ENCODE data around the gene CACNA1B.

Gene CACNA1B

GRCh38 chr9:137967280-137967953 is 89.8 kb downstream of the CACNA1B start:
- DNase-seq (ENCODE audit: low spot score): no peak

DNA sequence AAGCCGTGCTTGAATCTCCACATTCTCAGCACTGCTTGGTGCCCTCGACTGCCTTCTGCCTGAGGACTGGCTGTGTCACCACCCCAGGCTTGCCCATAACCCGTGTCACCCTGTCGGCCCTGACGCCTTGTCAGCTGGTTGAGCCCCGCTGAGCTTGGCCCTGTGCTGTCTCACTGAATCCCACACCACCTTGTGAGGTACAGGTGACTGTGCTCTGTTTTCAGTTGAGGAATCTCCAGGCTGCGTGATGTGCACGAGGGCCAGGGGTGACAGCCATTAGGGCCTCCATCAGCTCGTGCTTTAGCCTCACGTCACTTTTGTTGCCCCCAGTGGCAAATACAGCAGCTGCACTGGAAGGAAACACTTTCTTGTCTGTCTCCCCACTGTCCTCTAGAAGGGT is 90.7 kb downstream of the CACNA1B start:
- no peak for DNase-seq (ENCODE audit: low spot score)

DNA sequence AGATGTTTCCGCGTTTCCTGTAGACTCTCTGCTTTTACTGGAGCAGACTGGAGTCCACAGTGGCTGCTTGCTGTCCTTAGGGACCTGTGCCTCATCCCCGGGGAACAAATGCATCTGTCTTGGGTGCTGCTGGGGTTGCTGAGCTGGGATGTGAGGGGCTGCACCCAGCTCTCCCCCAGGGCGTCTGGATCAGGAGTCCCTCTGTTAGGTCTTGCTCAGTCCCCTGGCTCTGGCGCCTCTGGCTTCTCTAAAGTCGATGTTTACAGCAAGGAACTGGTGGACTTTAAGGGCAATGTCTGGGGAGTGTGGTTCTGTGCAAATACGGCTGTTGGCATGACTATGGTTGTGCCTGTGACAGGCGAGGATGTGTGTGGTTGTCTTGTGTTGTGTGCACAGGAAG is 91.4 kb downstream of the CACNA1B start:
- DNase-seq (ENCODE audit: low spot score): no peak

DNA sequence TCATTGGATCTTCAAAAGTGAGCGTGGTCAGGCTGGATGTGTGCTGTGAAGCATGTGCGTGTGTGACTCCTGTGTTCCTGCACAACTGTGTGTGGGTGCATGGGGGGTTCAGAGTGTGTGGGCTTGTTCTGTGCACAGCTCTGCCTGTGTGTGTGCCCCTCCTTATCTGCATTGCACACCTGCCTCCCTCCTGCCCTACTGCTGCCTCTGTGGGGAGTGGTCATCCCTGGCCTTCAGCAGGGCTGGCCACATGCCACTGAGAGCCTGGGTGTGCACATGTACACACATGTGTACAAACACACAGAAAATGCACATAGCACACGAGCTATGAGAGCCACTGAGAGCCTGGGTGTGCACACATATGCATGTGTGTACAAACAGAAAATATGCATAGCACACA is 92.1 kb downstream of the CACNA1B start:
- no peak for DNase-seq (ENCODE audit: low spot score)

- DNase-seq (ENCODE audit: low spot score): no peak
These were observed 92.5 kb downstream of the CACNA1B start for GRCh38 chr9:137970098-137970497.

DNA sequence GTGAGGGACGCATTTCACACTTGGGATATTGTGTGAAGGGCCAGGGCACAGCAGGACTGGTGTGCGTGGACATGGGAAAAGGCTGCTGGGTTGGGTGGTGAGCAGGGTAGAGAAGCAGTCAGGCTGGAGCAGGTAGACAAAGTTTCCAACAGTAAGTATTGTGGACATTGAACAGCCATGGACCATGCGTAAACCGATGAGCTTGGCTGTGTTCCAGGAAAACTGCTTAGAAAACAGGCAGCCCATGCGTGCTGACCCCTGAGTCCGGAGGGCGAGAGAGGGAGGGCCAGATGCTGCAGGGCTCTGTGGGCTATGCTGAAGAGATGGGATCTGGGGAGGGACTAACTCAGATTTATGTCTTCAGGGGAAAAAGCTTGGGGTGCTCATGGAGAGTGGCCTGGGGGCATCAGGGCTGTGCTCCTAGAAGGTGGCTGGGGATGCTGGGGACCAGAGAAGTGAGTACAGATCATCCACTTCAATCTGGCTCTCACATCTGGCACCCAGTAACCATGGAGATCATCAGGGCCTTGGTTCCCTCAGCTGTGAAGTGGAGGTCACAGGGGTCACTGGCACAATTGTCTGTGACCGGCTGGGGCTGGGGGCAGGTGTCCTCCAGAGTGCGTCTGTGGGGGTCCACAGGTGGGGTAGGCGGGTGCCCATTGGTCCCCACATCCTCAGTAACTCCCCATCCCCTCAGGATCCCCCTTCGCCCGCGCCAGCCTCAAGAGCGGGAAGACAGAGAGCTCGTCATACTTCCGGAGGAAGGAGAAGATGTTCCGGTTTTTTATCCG is 93.3 kb downstream of the CACNA1B start:
- DNase-seq (ENCODE audit: low spot score): no peak

DNA sequence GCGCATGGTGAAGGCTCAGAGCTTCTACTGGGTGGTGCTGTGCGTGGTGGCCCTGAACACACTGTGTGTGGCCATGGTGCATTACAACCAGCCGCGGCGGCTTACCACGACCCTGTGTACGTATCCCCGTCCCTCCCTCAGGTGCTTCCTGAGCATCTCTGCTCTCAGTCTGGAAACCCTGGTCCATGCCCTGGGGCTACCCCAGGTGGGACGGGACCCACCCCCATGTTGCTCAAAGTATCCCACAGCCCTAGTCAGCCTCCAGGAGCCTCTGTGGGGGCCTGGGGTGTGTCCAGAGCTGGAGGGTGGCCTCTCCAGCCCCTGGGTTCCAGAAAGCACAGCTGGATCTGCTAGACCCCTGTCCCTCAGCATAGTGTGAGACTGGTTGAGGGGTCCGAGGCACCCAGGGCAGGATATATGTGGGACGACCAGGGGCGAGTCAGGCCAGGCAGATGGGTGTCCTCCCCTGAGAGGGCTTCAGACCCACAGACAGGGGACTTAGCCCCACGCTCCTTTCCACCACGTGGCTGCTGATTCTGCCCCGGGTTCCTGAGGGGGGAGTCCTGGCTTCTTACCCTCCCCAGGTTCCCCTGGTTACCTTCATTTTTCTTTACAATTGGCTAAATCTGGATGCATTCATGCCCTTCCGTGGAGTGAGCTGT is 94.0 kb downstream of the CACNA1B start:
- DNase-seq (ENCODE audit: low spot score): no peak

- no peak for DNase-seq (ENCODE audit: low spot score)
These were observed 94.9 kb downstream of the CACNA1B start for GRCh38 chr9:137972355-137972987.

- no peak for DNase-seq (ENCODE audit: low spot score)
These were observed 95.4 kb downstream of the CACNA1B start for GRCh38 chr9:137972988-137973470.

GRCh38 chr9:137973829-137974416 is 96.3 kb downstream of the CACNA1B start:
- no peak for DNase-seq (ENCODE audit: low spot score)

DNA sequence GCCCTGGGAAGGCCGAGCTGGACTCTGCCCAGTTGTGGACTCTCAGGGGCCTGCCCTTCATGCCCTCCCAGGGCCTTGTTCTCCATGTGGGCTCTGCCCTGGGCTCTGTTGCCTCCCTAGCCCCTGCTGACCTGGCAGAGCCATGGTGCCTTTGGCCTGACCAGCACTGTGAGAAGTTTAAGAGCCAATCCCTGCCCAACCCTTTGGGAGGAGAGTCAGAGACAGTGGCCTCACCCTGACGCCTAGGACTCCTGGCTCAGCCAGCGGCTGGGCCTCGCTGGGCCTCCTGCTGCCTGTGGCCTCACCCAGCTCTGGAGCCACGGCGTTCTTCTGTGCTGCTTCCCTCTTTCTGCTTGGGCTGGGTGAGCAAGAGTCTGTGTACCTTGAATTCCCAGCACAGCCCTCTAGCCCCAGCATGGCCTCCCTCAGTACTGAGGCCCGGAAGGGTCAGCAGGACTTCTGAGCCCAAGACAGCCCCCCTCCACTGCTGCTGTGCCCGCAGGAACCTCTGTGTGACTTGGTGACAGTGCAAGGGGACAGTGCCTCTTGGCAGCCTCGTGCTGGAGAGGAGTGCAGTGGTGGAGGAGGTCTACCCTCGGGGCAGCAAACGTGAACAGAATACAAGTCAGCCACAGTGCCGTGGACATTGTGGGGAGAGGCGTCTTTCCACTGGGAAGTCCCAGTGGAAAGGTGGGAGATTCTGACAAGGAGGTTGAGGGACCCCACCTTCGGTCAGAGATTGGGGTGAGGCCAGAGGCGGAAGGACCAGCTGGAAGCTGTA is 97.4 kb downstream of the CACNA1B start:
- no peak for DNase-seq (ENCODE audit: low spot score)

DNA sequence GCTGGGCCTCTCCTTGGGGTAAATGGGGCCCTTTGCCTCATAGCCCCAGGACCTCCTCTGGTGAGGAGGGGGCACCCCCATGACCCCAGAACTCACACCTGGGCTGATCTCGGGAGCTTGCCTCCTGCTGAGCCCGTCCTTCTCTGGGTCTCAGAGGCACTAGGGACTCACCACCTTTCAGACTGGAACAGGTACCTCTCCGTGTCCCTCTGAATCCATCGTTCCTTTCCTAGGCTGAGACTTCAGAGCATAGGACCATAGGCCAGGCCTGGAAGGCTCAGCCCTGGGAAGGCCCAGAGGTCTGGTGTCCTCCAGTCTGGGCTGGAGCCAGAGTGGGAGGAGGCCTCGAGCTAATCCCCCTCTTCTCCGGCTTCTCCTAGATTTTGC is 97.9 kb downstream of the CACNA1B start:
- DNase-seq (ENCODE audit: low spot score): no peak

- DNase-seq (ENCODE audit: low spot score): no peak
These were observed 98.5 kb downstream of the CACNA1B start for GRCh38 chr9:137975936-137976565.

GRCh38 chr9:137977571-137978261 is 100.1 kb downstream of the CACNA1B start:
- no peak for DNase-seq (ENCODE audit: low spot score)

DNA sequence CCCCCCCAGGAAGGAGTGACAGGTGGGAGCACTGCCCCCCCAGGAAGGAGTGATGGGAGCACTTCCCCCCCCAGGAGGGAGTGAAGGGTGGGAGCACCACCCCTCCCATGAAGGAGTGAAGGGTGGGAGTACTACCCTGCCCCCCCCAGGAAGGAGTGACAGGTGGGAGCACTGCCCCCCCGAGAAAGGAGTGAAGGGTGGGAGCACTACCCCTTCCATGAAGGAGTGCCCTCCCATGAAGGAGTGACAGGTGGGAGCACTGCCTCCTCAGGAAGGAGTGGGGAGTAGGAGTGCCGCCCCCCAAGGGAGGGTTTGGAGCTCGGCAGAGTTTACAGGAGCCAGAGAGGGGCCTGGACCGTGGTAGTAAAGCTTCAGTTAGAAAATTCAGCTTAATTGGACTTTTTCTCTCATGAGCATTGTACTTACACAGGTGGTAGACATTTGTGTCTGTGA is 100.7 kb downstream of the CACNA1B start:
- no peak for DNase-seq (ENCODE audit: low spot score)

DNA sequence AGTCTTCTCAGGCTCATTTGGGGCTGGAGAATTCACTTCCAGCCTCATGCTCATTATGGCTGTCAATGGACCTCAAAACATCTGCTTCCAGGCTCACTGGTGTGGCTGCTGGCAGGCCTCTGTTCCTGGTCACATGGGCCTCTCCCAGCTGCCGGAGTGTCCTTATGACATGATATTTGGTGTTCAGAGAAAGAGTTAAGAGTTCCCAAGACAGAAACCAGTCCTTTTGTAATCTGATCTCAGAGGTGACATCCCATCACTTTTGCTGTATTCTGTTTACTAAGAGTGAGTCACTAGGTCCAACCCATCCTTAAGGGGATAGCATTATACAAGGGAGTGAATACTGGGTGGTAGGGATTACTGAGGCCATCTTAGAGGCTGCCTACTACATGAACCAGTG is 104.6 kb downstream of the CACNA1B start:
- no peak for DNase-seq (ENCODE audit: low spot score)

DNA sequence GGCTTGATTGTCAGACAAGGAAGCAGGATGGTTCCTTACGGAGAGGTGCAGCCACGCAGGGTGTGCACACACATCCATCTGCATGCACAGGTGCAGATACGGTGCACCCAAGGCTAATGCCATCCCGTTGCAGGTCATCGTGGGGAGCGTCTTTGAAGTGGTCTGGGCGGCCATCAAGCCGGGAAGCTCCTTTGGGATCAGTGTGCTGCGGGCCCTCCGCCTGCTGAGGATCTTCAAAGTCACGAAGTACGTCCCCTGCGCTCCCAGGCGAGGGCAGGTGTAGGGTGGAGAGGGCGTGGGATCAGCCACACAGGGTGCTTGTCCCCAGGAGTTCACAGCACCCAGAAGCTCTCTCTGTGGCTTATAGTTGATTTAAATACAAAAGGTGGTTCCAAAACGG is 106.4 kb downstream of the CACNA1B start:
- DNase-seq (ENCODE audit: low spot score): no peak

DNA sequence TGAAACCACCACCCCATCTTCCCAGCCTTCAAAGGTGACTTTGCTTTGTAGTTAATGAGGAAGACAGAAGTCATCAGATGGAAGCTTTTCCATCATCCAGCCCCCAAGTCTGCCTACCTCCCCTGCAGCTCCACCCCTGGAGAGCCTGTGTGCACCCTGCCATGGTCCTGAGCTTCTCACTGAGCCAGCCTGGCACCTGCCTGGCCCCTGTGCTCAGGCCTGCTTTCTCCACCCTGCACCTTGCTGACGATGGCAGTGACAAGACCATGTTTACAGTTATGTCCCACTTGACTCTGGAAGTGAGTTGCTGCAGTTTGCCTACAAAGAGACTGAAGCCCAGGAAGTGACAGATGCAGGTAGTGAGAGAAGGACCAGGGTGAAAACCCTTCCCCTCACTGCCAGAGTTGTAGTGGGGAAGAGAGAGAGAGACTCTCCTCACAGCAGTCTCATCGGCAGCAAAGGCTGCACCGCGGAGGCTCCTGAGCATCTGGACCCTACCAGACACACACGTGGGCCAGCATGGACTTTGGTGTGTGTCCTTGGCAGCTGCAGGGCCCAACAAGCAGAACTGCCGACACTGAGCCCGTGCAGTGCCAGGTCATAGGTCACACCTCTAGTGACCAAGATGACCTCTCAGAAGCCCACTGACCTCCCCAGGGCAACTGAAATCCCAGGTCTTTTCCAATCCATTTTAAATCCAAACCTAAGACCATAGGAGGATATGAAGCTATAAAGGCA is 107.1 kb downstream of the CACNA1B start:
- no peak for DNase-seq (ENCODE audit: low spot score)

- DNase-seq (ENCODE audit: low spot score): no peak
These were observed 108.1 kb downstream of the CACNA1B start for GRCh38 chr9:137985637-137986071.

All from COLO829 (cell line).